Thyroid gland (tissue), 4 donors: ENCODE data around the gene RPLP2.

ENCODE experiments used
- CTCF ChIP-seq, 6 experiments: fragments of 200-600 bp in 3 of 6; fragments of 450-650 bp in 3 of 6; sonication (generic) in 3 of 6; IDR thresholded peaks; one replicate each; pipeline ENCODE4 v1.5.1; 2016 to 2019; ENCODE audit warnings: antibody characterized with exemption in 6 of 6, mild to moderate bottlenecking in 2 of 6, inconsistent platforms in 1 of 6, moderate library complexity in 1 of 6
- POLR2A ChIP-seq, 2 donors: fragments of 450-650 bp; IDR thresholded peaks; one replicate each; pipeline ENCODE4 v1.6.1; 2017; ENCODE audit warnings: antibody characterized with exemption in 2 of 2, mild to moderate bottlenecking in 2 of 2, moderate library complexity in 1 of 2

- TF ChIP-seq POLR2A (IDR thresholded peaks at IDR 0.05) (no peak), CTCF (IDR thresholded peaks at IDR 0.05) (no peak)
Measured at GRCh38 chr11:836274-836673, 26.5 kb downstream of the RPLP2 start.
